ENCODE results near the gene GPBP1.
"Not testable (repeated sequence)": the region's sequence is repeated elsewhere in the genome, so short reads cannot be mapped to it uniquely, and the experiment has no call there.

The GPBP1 gene

DNA sequence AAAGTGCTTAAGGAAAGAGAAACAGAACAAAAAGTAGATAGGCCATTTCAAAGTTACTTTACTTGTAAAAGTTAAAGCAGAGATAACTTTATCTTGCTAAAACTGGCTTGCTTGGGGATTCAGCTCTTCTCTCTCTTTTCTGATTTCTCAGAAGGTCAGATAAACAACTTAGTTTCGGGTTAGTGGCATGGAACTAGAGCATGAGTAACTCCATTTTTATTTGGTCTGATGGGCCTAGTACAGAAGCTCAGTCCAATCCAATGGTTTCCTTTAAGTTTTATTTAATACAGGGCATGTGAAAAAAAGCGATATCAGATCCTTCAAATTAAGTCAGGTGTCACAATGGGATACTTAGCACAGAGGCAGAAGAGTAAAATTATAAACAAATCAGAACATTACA is 18.8 kb upstream of the GPBP1 start:
- no peak for DNase-seq
- in situ Hi-C loops (cut with HindIII; ENCODE audit: low pct_ligation_motif_present, low sequenced_read_pairs), result no loop called here
- Histone ChIP-seq H3K27me3 (replicated peaks) (no peaks in the 10 kb centered on the region), H3K27ac (no peak overlapping the region), H3K4me3 (ENCODE audit: low read depth, low read length) (no peak overlapping the region), H3K36me3 (replicated peaks) (no peaks in the 10 kb centered on the region)
- no peak for TF ChIP-seq CTCF (IDR thresholded peaks at IDR 0.05; ENCODE audit: low read depth, low read length, missing control alignments)

GRCh38 chr5:57157131-57157530 is 16.7 kb upstream of the GPBP1 start:
- in situ Hi-C loops (cut with HindIII; ENCODE audit: low pct_ligation_motif_present, low sequenced_read_pairs), result no loop called here
- H3K27ac ChIP-seq, result no peak overlapping the region
- no peaks in the 10 kb centered on the region for H3K27me3 ChIP-seq (replicated peaks)
- no peak overlapping the region for H3K4me3 ChIP-seq (ENCODE audit: low read depth, low read length)
- H3K36me3 ChIP-seq (replicated peaks), result no peaks in the 10 kb centered on the region
- DNase-seq, result no peak
- no peak for TF ChIP-seq CTCF (IDR thresholded peaks at IDR 0.05; ENCODE audit: low read depth, low read length, missing control alignments)

GRCh38 chr5:57157666-57158065 is 16.2 kb upstream of the GPBP1 start:
- no peak for DNase-seq
- Histone ChIP-seq H3K27ac (no peak overlapping the region), H3K27me3 (replicated peaks) (no peaks in the 10 kb centered on the region), H3K4me3 (ENCODE audit: low read depth, low read length) (no peak overlapping the region), H3K36me3 (replicated peaks) (no peaks in the 10 kb centered on the region)
- in situ Hi-C loops (cut with HindIII; ENCODE audit: low pct_ligation_motif_present, low sequenced_read_pairs), result no loop called here
- no peak for TF ChIP-seq CTCF (IDR thresholded peaks at IDR 0.05; ENCODE audit: low read depth, low read length, missing control alignments)

DNA sequence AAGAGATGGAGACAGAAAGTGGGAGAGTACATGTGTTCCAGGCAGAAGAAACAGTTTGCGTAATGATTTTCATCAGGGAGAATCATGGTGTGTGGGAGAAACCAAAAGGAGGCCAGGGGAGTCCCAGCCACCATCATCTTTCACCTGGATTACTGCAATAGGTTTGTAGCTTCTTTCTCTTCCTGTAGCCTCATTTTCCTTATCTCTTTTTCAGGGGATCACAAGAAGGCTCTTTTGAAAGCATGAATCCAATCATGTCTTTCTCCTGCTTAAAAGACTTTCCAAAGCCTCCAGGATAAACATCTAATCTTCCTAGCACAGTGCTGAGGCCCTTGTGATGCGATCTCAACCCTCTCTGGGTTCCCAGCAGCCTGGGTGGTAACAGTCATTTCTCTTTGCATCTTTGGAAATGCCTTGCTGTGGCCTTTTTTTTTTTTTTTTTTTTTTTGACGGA is 10.3 kb upstream of the GPBP1 start:
- in situ Hi-C loops (cut with HindIII; ENCODE audit: low pct_ligation_motif_present, low sequenced_read_pairs), result no loop called here
- no peak for TF ChIP-seq CTCF (IDR thresholded peaks at IDR 0.05; ENCODE audit: low read depth, low read length, missing control alignments)
- Histone ChIP-seq H3K4me3 (ENCODE audit: low read depth, low read length) (no peak overlapping the region), H3K27me3 (replicated peaks) (no peaks in the 10 kb centered on the region), H3K36me3 (replicated peaks) (no peaks in the 10 kb centered on the region), H3K27ac (no peak overlapping the region)
- DNase-seq, result no peak

DNA sequence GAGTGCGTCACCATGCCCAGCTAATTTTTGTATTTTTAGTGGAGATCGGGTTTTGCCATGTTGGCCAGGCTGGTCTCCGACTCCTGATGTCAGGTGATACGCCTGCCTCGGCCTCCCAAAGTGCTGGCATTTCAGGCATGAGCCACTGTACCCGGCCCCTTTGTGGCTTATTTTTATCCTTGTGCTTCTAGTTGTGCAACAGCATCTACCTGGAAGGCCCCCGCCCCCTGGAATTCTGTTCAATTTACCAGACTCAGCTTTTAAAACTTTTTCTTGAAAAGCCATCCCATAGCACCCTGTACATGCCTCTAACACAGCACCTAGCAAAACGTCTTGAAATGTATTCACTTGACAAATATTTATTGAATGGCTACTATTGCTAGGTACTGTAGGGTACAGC is 9.7 kb upstream of the GPBP1 start:
- no peak for DNase-seq
- no peak overlapping the region for H3K4me3 ChIP-seq (ENCODE audit: low read depth, low read length)
- H3K36me3 ChIP-seq (replicated peaks), result no peaks in the 10 kb centered on the region
- no peak overlapping the region for H3K27ac ChIP-seq
- TF ChIP-seq CTCF (IDR thresholded peaks at IDR 0.05; ENCODE audit: low read depth, low read length, missing control alignments), result no peak
- no peaks in the 10 kb centered on the region for H3K27me3 ChIP-seq (replicated peaks)
- in situ Hi-C loops (cut with HindIII; ENCODE audit: low pct_ligation_motif_present, low sequenced_read_pairs), result no loop called here

DNA sequence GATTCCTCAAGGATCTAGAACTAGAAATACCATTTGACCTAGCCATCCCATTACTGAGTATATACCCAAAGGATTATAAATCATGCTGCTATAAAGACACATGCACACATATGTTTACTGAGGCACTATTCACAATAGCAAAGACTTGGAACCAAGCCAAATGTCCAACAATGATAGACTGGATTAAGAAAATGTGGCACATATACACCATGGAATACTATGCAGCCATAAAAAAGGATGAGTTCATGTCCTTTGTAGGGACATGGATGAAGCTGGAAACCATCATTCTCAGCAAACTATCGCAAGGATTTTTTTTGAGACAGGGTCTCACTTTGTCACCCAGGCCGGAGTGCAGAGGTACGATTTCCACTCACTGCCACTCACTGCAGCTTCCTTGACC is 8.7 kb upstream of the GPBP1 start:
- H3K27ac ChIP-seq; H3K36me3 ChIP-seq (replicated peaks); in situ Hi-C loops (cut with HindIII; ENCODE audit: low pct_ligation_motif_present, low sequenced_read_pairs); H3K4me3 ChIP-seq (ENCODE audit: low read depth, low read length); H3K27me3 ChIP-seq (replicated peaks); DNase-seq: not testable (repeated sequence)

Measured in brain microvascular endothelial cell (primary cell).